ENCODE measurements around the gene TIE1. TPM values are rescaled to one million over a fixed set of nuclear protein-coding genes. Genes with fewer than 3 reads are reported as not detected.
A peak's percentile ranks its signal among the peaks of the same experiment; 100 is the strongest.

TIE1 gene
- total and polyA plus RNA-seq, 7 donors = 8.2 to 29.7 (median 10.9) TPM

- no peak overlapping the region for H3K27ac ChIP-seq
- ATAC-seq = no peak
Measured at GRCh38 chr1:43293176-43293575, 7.6 kb upstream of the TIE1 start.

GRCh38 chr1:43293896-43294760 is 6.7 kb upstream of the TIE1 start:
- no peaks in the 10 kb centered on the region for H3K36me3 ChIP-seq (ENCODE audit: insufficient read depth in 1 of 2, low read depth in 1 of 2)
- intact Hi-C loops (cut with DNase I) = no loop called here
- no peak overlapping the region for H3K4me3 ChIP-seq
- no peaks in the 10 kb centered on the region for H3K9me3 ChIP-seq
- TF ChIP-seq CTCF (IDR thresholded peaks at IDR 0.05) = no peak
- peak in 2 of 4 donors; percentile 71 to 74 for ATAC-seq
- WGBS, 3 donors = 76 to 86% (median 84%) methylated on average over 7 of the region's 7 CpGs
- peak overlapping the region; percentile 43 for H3K27ac ChIP-seq
- DNase-seq = no peak
- H3K4me1 ChIP-seq = peaks cover 6% of the 10 kb centered on the region
- no peaks in the 10 kb centered on the region for H3K27me3 ChIP-seq (ENCODE audit: insufficient read depth in 3 of 3, low read length in 2 of 3)

More at GRCh38 chr1:43293176-43293575, 7.6 kb upstream of the TIE1 start:
- DNase-seq = no peak
- no peak for TF ChIP-seq CTCF (IDR thresholded peaks at IDR 0.05)
- Histone ChIP-seq H3K4me3 (no peak overlapping the region), H3K9me3 (no peaks in the 10 kb centered on the region), H3K27me3 (ENCODE audit: insufficient read depth in 3 of 3, low read length in 2 of 3) (no peaks in the 10 kb centered on the region), H3K36me3 (ENCODE audit: insufficient read depth in 1 of 2, low read depth in 1 of 2) (no peaks in the 10 kb centered on the region), H3K4me1 (peaks cover 6% of the 10 kb centered on the region)
- intact Hi-C loops (cut with DNase I) = no loop called here
- WGBS, 3 donors = 81 to 85% (median 83%) methylated on average over 2 of the region's 2 CpGs

GRCh38 chr1:43294761-43295160 is 6.0 kb upstream of the TIE1 start:
- TF ChIP-seq CTCF (IDR thresholded peaks at IDR 0.05) = no peak
- H3K27me3 ChIP-seq (ENCODE audit: insufficient read depth in 3 of 3, low read length in 2 of 3) = no peaks in the 10 kb centered on the region
- peaks cover 8% of the 10 kb centered on the region for H3K4me1 ChIP-seq
- WGBS, 3 donors = 66 to 86% (median 78%) methylated on average over 8 of the region's 8 CpGs
- ATAC-seq (no peak), DNase-seq (no peak)
- intact Hi-C loops (cut with DNase I) = no loop called here
- no peaks in the 10 kb centered on the region for H3K9me3 ChIP-seq
- H3K36me3 ChIP-seq (ENCODE audit: insufficient read depth in 1 of 2, low read depth in 1 of 2) = no peaks in the 10 kb centered on the region
- H3K4me3 ChIP-seq = no peak overlapping the region
- peak overlapping the region; percentile 43 for H3K27ac ChIP-seq

- no peak for ATAC-seq
- Histone ChIP-seq H3K4me1 (peaks cover 12% of the 10 kb centered on the region), H3K36me3 (ENCODE audit: insufficient read depth in 1 of 2, low read depth in 1 of 2) (no peaks in the 10 kb centered on the region), H3K27ac (no peak overlapping the region), H3K9me3 (no peaks in the 10 kb centered on the region), H3K4me3 (no peak overlapping the region), H3K27me3 (ENCODE audit: insufficient read depth in 3 of 3, low read length in 2 of 3) (no peaks in the 10 kb centered on the region)
- no peak for DNase-seq
- 47 to 53% (median 51%) methylated on average over 1 of the region's 1 CpG for WGBS, 3 donors
- intact Hi-C loops (cut with DNase I) = no loop called here
- TF ChIP-seq CTCF (IDR thresholded peaks at IDR 0.05) = no peak
Measured at GRCh38 chr1:43296207-43296606, 4.6 kb upstream of the TIE1 start.

Data from psoas muscle (tissue), 8 donors.